Esophagus squamous epithelium (tissue), 4 donors: ENCODE results near the gene HRC.

ENCODE experiments used
- CTCF ChIP-seq, 6 experiments: fragments of 450-650 bp in 4 of 6; fragments of 200-600 bp in 2 of 6; sonication (generic) in 2 of 6; IDR thresholded peaks; one replicate each; pipeline ENCODE4 v1.5.1; 2016 to 2019; ENCODE audit warnings: antibody characterized with exemption in 6 of 6, mild to moderate bottlenecking in 4 of 6, moderate library complexity in 4 of 6
- POLR2A ChIP-seq, 4 donors: fragments of 450-650 bp; IDR thresholded peaks; one replicate each; pipeline ENCODE4 v1.6.1; 2017; ENCODE audit warnings: antibody characterized with exemption in 4 of 4, mild to moderate bottlenecking in 4 of 4, moderate library complexity in 3 of 4

GRCh38 chr19:49120325-49120683 lies 34.9 kb downstream of the HRC start:
- TF ChIP-seq CTCF (IDR thresholded peaks at IDR 0.05) (no peak), POLR2A (IDR thresholded peaks at IDR 0.05) (no peak)
